ENCODE results near the gene SLIT3.

Gene SLIT3

GRCh38 chr5:169025491-169025890 is 275.4 kb downstream of the SLIT3 start:
- Mint-ChIP-seq H3K4me3 (no peak overlapping the region), H3K27me3 (ENCODE audit: low read depth, poor library complexity) (peaks cover 7% of the 10 kb centered on the region), H3K4me1 (peaks cover 46% of the 10 kb centered on the region), H3K9me3 (peaks cover 3% of the 10 kb centered on the region), H3K27ac (no peak overlapping the region), H3K36me3 (ENCODE audit: low read depth) (no peaks in the 10 kb centered on the region)
- DNase-seq: no peak
- TF ChIP-seq, protein P1, sequence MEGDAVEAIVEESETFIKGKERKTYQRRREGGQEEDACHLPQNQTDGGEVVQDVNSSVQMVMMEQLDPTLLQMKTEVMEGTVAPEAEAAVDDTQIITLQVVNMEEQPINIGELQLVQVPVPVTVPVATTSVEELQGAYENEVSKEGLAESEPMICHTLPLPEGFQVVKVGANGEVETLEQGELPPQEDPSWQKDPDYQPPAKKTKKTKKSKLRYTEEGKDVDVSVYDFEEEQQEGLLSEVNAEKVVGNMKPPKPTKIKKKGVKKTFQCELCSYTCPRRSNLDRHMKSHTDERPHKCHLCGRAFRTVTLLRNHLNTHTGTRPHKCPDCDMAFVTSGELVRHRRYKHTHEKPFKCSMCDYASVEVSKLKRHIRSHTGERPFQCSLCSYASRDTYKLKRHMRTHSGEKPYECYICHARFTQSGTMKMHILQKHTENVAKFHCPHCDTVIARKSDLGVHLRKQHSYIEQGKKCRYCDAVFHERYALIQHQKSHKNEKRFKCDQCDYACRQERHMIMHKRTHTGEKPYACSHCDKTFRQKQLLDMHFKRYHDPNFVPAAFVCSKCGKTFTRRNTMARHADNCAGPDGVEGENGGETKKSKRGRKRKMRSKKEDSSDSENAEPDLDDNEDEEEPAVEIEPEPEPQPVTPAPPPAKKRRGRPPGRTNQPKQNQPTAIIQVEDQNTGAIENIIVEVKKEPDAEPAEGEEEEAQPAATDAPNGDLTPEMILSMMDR (IDR thresholded peaks at IDR 0.05): no peak

GRCh38 chr5:169024421-169024820 is 276.5 kb downstream of the SLIT3 start:
- H3K4me1 Mint-ChIP-seq: peaks cover 46% of the 10 kb centered on the region
- no peak overlapping the region for H3K27ac Mint-ChIP-seq
- H3K36me3 Mint-ChIP-seq (ENCODE audit: low read depth): no peaks in the 10 kb centered on the region
- H3K4me3 Mint-ChIP-seq: no peak overlapping the region
- TF ChIP-seq, protein P1 (IDR thresholded peaks at IDR 0.05): no peak
- H3K9me3 Mint-ChIP-seq: peaks cover 3% of the 10 kb centered on the region
- H3K27me3 Mint-ChIP-seq (ENCODE audit: low read depth, poor library complexity): peaks cover 7% of the 10 kb centered on the region
- no peak for DNase-seq

GRCh38 chr5:169022718-169023117 is 278.2 kb downstream of the SLIT3 start:
- H3K36me3 Mint-ChIP-seq (ENCODE audit: low read depth): no peaks in the 10 kb centered on the region
- no peak for DNase-seq
- no peak overlapping the region for H3K27ac Mint-ChIP-seq
- peaks cover 3% of the 10 kb centered on the region for H3K9me3 Mint-ChIP-seq
- H3K4me3 Mint-ChIP-seq: no peak overlapping the region
- peaks cover 47% of the 10 kb centered on the region for H3K4me1 Mint-ChIP-seq
- H3K27me3 Mint-ChIP-seq (ENCODE audit: low read depth, poor library complexity): peaks cover 10% of the 10 kb centered on the region
- TF ChIP-seq, protein P1 (IDR thresholded peaks at IDR 0.05): no peak

DNA sequence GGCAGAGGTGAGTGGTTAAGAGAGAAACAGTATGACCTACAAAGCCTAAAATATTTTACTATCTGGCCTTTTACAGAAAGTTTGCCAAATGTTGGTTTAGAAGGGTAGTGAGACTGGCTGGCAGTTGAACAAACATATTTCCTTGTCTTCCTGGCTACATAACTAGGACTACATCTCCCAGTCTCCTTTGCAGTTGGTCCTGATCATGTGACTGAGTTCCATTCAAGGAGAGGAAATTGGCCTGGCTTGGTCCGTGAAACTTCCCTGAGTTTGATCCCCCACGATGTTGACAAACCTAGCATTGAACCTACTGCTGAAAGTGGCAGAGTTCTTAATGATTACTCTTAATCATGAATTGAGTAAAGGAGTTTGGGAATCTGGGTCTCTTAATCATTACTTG is 280.8 kb downstream of the SLIT3 start:
- Mint-ChIP-seq H3K36me3 (ENCODE audit: low read depth) (no peaks in the 10 kb centered on the region), H3K4me1 (peaks cover 62% of the 10 kb centered on the region), H3K9me3 (no peaks in the 10 kb centered on the region), H3K27ac (no peak overlapping the region), H3K27me3 (ENCODE audit: low read depth, poor library complexity) (peaks cover 14% of the 10 kb centered on the region), H3K4me3 (no peak overlapping the region)
- TF ChIP-seq, protein P1 (IDR thresholded peaks at IDR 0.05): no peak
- DNase-seq: no peak

GRCh38 chr5:169018925-169019324 is 282.0 kb downstream of the SLIT3 start:
- Mint-ChIP-seq H3K9me3 (no peaks in the 10 kb centered on the region), H3K27ac (no peak overlapping the region), H3K27me3 (ENCODE audit: low read depth, poor library complexity) (peaks cover 13% of the 10 kb centered on the region), H3K4me1 (peaks cover 64% of the 10 kb centered on the region), H3K4me3 (no peak overlapping the region), H3K36me3 (ENCODE audit: low read depth) (no peaks in the 10 kb centered on the region)
- TF ChIP-seq, protein P1 (IDR thresholded peaks at IDR 0.05): no peak
- no peak for DNase-seq

DNA sequence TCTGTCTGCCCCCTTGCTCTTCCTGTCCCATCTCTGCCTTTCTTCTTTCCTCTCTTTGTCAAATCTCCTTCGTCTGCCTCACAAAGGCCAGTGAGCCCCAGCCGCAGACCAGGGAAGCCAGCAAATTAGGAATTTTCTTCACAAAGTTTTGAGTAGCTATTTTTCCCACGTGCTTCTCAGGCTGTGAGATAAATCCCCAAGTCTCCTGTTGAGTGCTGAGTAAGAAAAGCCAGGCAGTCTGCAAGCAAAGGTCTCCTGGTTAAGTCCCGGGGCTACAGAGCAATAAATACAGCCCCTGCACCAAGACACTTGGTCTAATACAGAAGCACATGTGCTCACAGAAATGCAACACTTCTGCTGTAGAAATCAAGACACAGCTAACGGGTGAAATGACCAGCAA is 284.9 kb downstream of the SLIT3 start:
- TF ChIP-seq, protein P1 (IDR thresholded peaks at IDR 0.05): no peak
- Mint-ChIP-seq H3K4me1 (peaks cover 91% of the 10 kb centered on the region), H3K9me3 (no peaks in the 10 kb centered on the region), H3K4me3 (no peak overlapping the region), H3K27me3 (ENCODE audit: low read depth, poor library complexity) (peaks cover 7% of the 10 kb centered on the region), H3K27ac (peak overlapping the region; percentile 82), H3K36me3 (ENCODE audit: low read depth) (no peaks in the 10 kb centered on the region)
- DNase-seq: no peak

Measured in nephron progenitor cell (in vitro differentiated cells).